RWPE2 (cell line): ENCODE measurements around the gene GALNT2.

Experiments used
- ATAC-seq: fragments of 200-7000 bp; cut with Tn5 transposase; 3 replicates; pipeline ENCODE4 v1.9.1; 2021; ENCODE audit warnings: low read depth
- DNase-seq: peaks from one replicate; pipeline ENCODE4 v3.0.0-alpha.2; 2020; ENCODE audit warnings: low spot score
- H3K27ac ChIP-seq: fragments of 450-650 bp; 2 replicates; pipeline ENCODE4 v1.5.1; 2017; ENCODE audit warnings: mild to moderate bottlenecking; ENCODE audit not compliant: poor library complexity, severe bottlenecking
- H3K27me3 ChIP-seq: fragments of 250-450 bp; sonication (Bioruptor Pico); 2 replicates; pipeline ENCODE4 v1.5.1; 2021; ENCODE audit warnings: mild to moderate bottlenecking, moderate library complexity; ENCODE audit not compliant: insufficient read depth, poor library complexity, severe bottlenecking
- H3K36me3 ChIP-seq: fragments of 250-450 bp; sonication (Bioruptor Pico); 2 replicates; pipeline ENCODE4 v1.5.1; 2020; ENCODE audit warnings: low read depth, mild to moderate bottlenecking, moderate library complexity
- H3K4me1 ChIP-seq: fragments of 250-450 bp; sonication (Bioruptor Pico); 2 replicates; pipeline ENCODE4 v1.5.1; 2021; ENCODE audit warnings: mild to moderate bottlenecking, moderate library complexity; ENCODE audit not compliant: insufficient read depth, poor library complexity, severe bottlenecking
- H3K4me3 ChIP-seq: fragments of 250-450 bp; sonication (Bioruptor Pico); 2 replicates; pipeline ENCODE4 v1.5.1; 2021; ENCODE audit warnings: mild to moderate bottlenecking, moderate library complexity; ENCODE audit not compliant: severe bottlenecking
- H3K9me3 ChIP-seq: fragments of 250-450 bp; sonication (Bioruptor Pico); 2 replicates; pipeline ENCODE4 v1.5.1; 2021; ENCODE audit warnings: mild to moderate bottlenecking, moderate library complexity; ENCODE audit not compliant: severe bottlenecking
- CTCF ChIP-seq: fragments of 450-650 bp; IDR thresholded peaks from one replicate; pipeline ENCODE4 v1.5.1; 2017; ENCODE audit warnings: mild to moderate bottlenecking, moderate library complexity; ENCODE audit not compliant: poor library complexity, severe bottlenecking

GALNT2 gene

GRCh38 chr1:230157420-230158390, 90.7 kb downstream of the GALNT2 start:
- no peaks in the 10 kb centered on the region for H3K9me3 ChIP-seq
- ATAC-seq (0 out of 3 replicates have a peak, but pooled peaks have one; percentile 17), DNase-seq (no peak)
- H3K27ac ChIP-seq = no peak overlapping the region
- no peaks in the 10 kb centered on the region for H3K4me1 ChIP-seq
- no peak overlapping the region for H3K4me3 ChIP-seq
- H3K27me3 ChIP-seq = no peaks in the 10 kb centered on the region
- no peak for TF ChIP-seq CTCF
- H3K36me3 ChIP-seq = no peaks in the 10 kb centered on the region

- no peak for DNase-seq
- no peaks in the 10 kb centered on the region for H3K36me3 ChIP-seq
- no peak overlapping the region for H3K4me3 ChIP-seq
- H3K9me3 ChIP-seq = no peaks in the 10 kb centered on the region
- ATAC-seq = no peak
- no peaks in the 10 kb centered on the region for H3K4me1 ChIP-seq
- no peak overlapping the region for H3K27ac ChIP-seq
- no peaks in the 10 kb centered on the region for H3K27me3 ChIP-seq
- no peak for TF ChIP-seq CTCF
Measured at GRCh38 chr1:230158415-230159291, 91.6 kb downstream of the GALNT2 start.

GRCh38 chr1:230159580-230159979, 92.5 kb downstream of the GALNT2 start:
- TF ChIP-seq CTCF = no peak
- Histone ChIP-seq H3K27ac (no peak overlapping the region), H3K36me3 (no peaks in the 10 kb centered on the region), H3K4me3 (no peak overlapping the region), H3K27me3 (no peaks in the 10 kb centered on the region), H3K4me1 (no peaks in the 10 kb centered on the region), H3K9me3 (no peaks in the 10 kb centered on the region)
- ATAC-seq = no peak
- no peak for DNase-seq

- H3K4me1 ChIP-seq = no peaks in the 10 kb centered on the region
- H3K27me3 ChIP-seq = no peaks in the 10 kb centered on the region
- no peaks in the 10 kb centered on the region for H3K36me3 ChIP-seq
- H3K4me3 ChIP-seq = no peak overlapping the region
- H3K27ac ChIP-seq = no peak overlapping the region
- no peak for TF ChIP-seq CTCF
- ATAC-seq (no peak), DNase-seq (no peak)
- no peaks in the 10 kb centered on the region for H3K9me3 ChIP-seq
Measured at GRCh38 chr1:230160957-230161771, 94.1 kb downstream of the GALNT2 start.
